Measurements from ENCODE around the gene LST1. TPM values are rescaled to one million over a fixed set of nuclear protein-coding genes. Genes with fewer than 3 reads are reported as not detected.

Gene LST1
- total RNA-seq, 1 experiment from 2014 or later: 1.6 TPM

DNA sequence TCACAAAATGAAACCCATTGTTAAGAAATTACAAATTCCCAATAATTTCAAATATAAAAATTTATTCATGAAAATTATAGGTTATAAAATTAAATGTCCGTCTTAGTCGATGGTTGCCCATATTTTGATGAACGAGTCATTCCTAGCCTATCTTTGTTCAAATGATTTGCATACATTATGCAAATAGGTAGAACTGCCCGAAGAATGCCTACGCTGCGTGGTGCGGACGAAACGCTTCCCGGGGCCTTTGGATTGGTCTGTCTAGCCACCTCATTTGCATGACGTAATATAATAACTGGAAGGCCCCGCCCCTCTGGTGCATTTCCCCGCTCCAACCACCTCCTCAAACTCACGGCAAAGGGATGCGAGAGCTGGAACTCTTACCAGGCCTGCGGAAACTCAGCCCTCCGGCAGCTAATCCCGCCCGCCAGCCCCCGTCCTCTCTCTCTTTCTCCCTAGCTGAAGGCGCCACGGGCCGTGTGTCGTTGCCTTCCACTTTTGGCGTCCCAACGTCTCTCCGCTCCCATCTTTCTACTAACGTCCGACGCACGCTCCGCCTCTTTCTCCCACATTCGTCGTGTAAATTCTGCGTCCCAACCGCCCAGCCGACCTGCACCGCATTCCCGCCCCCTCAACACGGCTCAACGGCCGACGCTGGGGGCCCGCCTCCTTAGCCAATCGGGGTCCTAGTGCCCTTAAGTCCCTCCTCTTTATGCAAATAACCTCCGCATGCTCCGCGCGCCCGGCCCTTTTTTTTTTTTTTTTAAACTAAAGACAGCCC, 33.9 kb downstream of the LST1 start:
- BruUV-seq (replicated peaks): TSS peak; percentile 94
- Histone ChIP-seq H3K79me2 (ENCODE audit: low read depth) (peaks cover 42% of the 10 kb centered on the region), H3K27ac (peak overlapping the region; percentile 81), H3K4me1 (replicated peaks; ENCODE audit: insufficient read depth) (peaks cover 23% of the 10 kb centered on the region), H3K27me3 (ENCODE audit: insufficient read depth, low read depth) (no peaks in the 10 kb centered on the region), H4K20me1 (ENCODE audit: insufficient read depth) (0 out of 2 replicates have a peak, but pooled peaks cover 2% of the 10 kb centered on the region), H3K4me3 (peak overlapping the region; percentile 67), H3K9me2 (ENCODE audit: insufficient read depth) (no peaks in the 10 kb centered on the region), H3K4me2 (peak overlapping the region; percentile 77), H3K9me3 (ENCODE audit: insufficient read depth, low read depth) (no peaks in the 10 kb centered on the region), H3F3A (ENCODE audit: insufficient read depth, low read depth) (peaks cover 27% of the 10 kb centered on the region), H2AFZ (peak overlapping the region; percentile 88), H3K36me3 (ENCODE audit: low read depth) (peaks cover 29% of the 10 kb centered on the region)
- TF ChIP-seq EZH2 (IDR thresholded peaks at IDR 0.05; ENCODE audit: low read depth): no peak
- TF ChIP-seq, protein P1, sequence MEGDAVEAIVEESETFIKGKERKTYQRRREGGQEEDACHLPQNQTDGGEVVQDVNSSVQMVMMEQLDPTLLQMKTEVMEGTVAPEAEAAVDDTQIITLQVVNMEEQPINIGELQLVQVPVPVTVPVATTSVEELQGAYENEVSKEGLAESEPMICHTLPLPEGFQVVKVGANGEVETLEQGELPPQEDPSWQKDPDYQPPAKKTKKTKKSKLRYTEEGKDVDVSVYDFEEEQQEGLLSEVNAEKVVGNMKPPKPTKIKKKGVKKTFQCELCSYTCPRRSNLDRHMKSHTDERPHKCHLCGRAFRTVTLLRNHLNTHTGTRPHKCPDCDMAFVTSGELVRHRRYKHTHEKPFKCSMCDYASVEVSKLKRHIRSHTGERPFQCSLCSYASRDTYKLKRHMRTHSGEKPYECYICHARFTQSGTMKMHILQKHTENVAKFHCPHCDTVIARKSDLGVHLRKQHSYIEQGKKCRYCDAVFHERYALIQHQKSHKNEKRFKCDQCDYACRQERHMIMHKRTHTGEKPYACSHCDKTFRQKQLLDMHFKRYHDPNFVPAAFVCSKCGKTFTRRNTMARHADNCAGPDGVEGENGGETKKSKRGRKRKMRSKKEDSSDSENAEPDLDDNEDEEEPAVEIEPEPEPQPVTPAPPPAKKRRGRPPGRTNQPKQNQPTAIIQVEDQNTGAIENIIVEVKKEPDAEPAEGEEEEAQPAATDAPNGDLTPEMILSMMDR (conservative IDR thresholded peaks at IDR 0.05): no peak
- POLR2A ChIA-PET (ENCODE audit: unreplicated experiment): interaction anchor here (0.9 to 1.0 kb wide), 2 partner anchors 32 to 59 kb away, joined by 3 to 16 read pairs; no protein-coding TSS in a partner anchor
- CTCF ChIA-PET: no interaction called here
- intact Hi-C loops (cut with micrococcal nuclease; ENCODE audit: unreplicated experiment): loop anchor here (1.0 to 2.0 kb wide), 2 partner anchors 19 to 32 kb away; partner anchors contain the start of gene BAG6
- DNase-seq: peak; percentile 96 to 97

DNA sequence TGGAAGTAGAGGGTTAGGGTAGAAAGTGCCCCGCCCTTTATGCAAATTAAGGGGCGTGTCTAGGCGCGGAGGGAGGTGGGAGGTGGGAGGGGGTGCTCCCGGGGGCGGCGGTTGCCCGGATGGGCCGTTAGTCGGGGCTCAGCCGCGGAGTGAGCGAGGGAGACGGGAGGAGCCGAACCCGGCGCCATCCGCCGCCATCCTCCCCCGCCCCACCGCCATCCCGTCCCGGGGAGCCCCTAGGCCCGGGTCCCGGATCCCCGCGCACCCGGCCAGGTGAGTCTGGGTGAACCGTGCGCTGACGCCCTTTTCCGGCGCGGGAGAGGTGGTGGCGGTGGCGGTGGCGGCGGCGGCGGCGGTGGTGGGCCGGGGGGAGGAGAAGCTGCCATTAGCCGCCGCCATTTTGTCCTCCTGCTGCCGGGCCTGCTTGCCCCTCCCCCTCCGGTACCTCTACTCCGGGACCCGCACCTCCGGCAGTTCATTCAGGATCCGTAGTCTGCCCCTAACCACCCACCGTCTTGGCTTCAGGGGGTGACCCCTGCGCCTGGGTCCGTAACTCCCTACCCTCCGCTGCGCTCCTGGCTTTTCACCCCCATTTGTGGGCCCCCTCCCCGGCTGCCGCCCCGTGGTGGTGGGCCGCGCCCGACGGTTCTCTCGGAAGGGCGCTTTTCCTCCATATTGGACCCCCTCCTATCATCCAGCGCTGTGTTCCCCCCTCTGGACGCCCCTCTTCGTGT, 34.7 kb downstream of the LST1 start, which contains the start of gene PRRC2A:
TSS of gene PRRC2A (plus strand) at position 130 of the 734 bp plus-strand sequence. CDS start 2,075 bp downstream, outside the sequence.
- ChIA-PET CTCF (no interaction called here), POLR2A (ENCODE audit: unreplicated experiment) (interaction anchor here (0.6 to 1.0 kb wide), 4 partner anchors 14 to 80 kb away, joined by 3 to 16 read pairs (median 4); no protein-coding TSS in a partner anchor)
- peaks cover 3% of the 10 kb centered on the region; the same call in 1 of the 2 replicates for H4K20me1 ChIP-seq (ENCODE audit: insufficient read depth)
- no peaks in the 10 kb centered on the region for H3K9me2 ChIP-seq (ENCODE audit: insufficient read depth)
- no peaks in the 10 kb centered on the region for H3K9me3 ChIP-seq (ENCODE audit: insufficient read depth, low read depth)
- peak within 1 kb of the TSS; percentile 81 for H3K27ac ChIP-seq
- H3K27me3 ChIP-seq (ENCODE audit: insufficient read depth, low read depth): no peaks in the 10 kb centered on the region
- BruUV-seq (replicated peaks): no TSS peak
- peaks cover 27% of the 10 kb centered on the region for H3F3A ChIP-seq (ENCODE audit: insufficient read depth, low read depth)
- H3K4me1 ChIP-seq (replicated peaks; ENCODE audit: insufficient read depth): peaks cover 20% of the 10 kb centered on the region
- H2AFZ ChIP-seq: peak within 1 kb of the TSS; percentile 88
- no peak for DNase-seq
- intact Hi-C loops (cut with micrococcal nuclease; ENCODE audit: unreplicated experiment): loop anchor here (1.0 to 2.0 kb wide), 2 partner anchors 18 to 32 kb away; partner anchors contain the start of gene BAG6
- peak within 1 kb of the TSS; percentile 87 for H3K4me3 ChIP-seq
- peaks cover 49% of the 10 kb centered on the region for H3K79me2 ChIP-seq (ENCODE audit: low read depth)
- TF ChIP-seq, protein P1 (conservative IDR thresholded peaks at IDR 0.05): no peak
- TF ChIP-seq EZH2 (IDR thresholded peaks at IDR 0.05; ENCODE audit: low read depth): no peak
- peaks cover 36% of the 10 kb centered on the region for H3K36me3 ChIP-seq (ENCODE audit: low read depth)
- H3K4me2 ChIP-seq: peak within 1 kb of the TSS; percentile 87

DNA sequence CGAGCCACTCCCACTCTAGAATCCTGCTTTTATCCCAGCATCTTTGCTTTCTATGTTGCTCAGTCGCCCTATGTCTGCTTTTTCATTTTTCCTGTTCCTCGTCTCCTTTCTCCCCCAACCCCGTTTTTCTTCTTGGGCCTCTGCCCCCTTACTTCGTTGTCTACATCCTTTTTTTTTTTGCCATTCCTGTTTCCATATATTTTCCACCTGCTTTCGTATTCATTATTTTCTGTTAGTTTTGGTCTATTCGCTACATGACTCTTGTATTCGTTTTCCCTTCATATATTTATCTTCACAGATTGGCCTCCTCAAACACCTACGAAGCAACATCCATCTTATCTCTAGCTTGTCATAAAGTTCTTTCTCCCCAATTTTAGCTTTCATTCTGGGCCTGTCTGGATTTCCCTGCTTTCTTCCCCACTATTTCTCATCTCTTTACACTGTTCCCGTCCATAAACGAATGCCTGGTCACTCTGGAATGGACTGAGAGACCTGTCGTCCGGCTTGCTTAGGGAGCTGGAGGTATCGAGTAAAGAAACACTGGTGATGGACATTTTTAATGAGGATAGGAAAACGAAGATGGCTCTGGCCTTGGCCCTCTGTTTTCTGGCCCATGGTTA, 35.4 kb downstream of the LST1 start:
- Histone ChIP-seq H3K79me2 (ENCODE audit: low read depth) (peaks cover 51% of the 10 kb centered on the region), H3K9me3 (ENCODE audit: insufficient read depth, low read depth) (no peaks in the 10 kb centered on the region)

More for the DNA sequence above, 35.4 kb downstream of the LST1 start:
- peak overlapping the region; percentile 78 for H2AFZ ChIP-seq
- peaks cover 43% of the 10 kb centered on the region for H3K36me3 ChIP-seq (ENCODE audit: low read depth)
- intact Hi-C loops (cut with micrococcal nuclease; ENCODE audit: unreplicated experiment): loop anchor here (2.0 kb wide), 1 partner anchor 17 kb away; no protein-coding TSS in a partner anchor
- H3K9me2 ChIP-seq (ENCODE audit: insufficient read depth): no peaks in the 10 kb centered on the region
- DNase-seq: no peak
- peak overlapping the region; percentile 87 for H3K4me3 ChIP-seq
- no peak for TF ChIP-seq EZH2 (IDR thresholded peaks at IDR 0.05; ENCODE audit: low read depth)
- TF ChIP-seq, protein P1 (conservative IDR thresholded peaks at IDR 0.05): no peak
- CTCF ChIA-PET: interaction anchor here (0.6 kb wide), 1 partner anchor 37 kb away, joined by 3 read pairs; no protein-coding TSS in a partner anchor
- H3K4me2 ChIP-seq: peak overlapping the region; percentile 87
- no peaks in the 10 kb centered on the region for H3K27me3 ChIP-seq (ENCODE audit: insufficient read depth, low read depth)
- H3F3A ChIP-seq (ENCODE audit: insufficient read depth, low read depth): peaks cover 30% of the 10 kb centered on the region
- BruUV-seq (replicated peaks): TSS peak; percentile 51
- peaks cover 3% of the 10 kb centered on the region; the same call in 1 of the 2 replicates for H4K20me1 ChIP-seq (ENCODE audit: insufficient read depth)
- peaks cover 20% of the 10 kb centered on the region for H3K4me1 ChIP-seq (replicated peaks; ENCODE audit: insufficient read depth)
- peak overlapping the region; percentile 79 for H3K27ac ChIP-seq
- POLR2A ChIA-PET (ENCODE audit: unreplicated experiment): interaction anchor here (0.6 to 0.9 kb wide), 4 partner anchors 14 to 124 kb away, joined by 3 to 16 read pairs (median 4); partner anchors contain the start of gene MICB

Data from PC-9 (cell line).